Liver (tissue), 9 donors: ENCODE results near the gene MAP4K4. TPM values are rescaled to one million over a fixed set of nuclear protein-coding genes. Genes with fewer than 3 reads are reported as not detected.

Source experiments
- DNase-seq: peaks from one replicate; pipeline ENCODE4 v3.0.0-alpha.2; 2017; ENCODE audit warnings: low spot score
- H3K27ac ChIP-seq, 2 donors: one replicate each; pipeline ENCODE4 v1.7.0; 2013; ENCODE audit warnings: inconsistent platforms in 2 of 2, low read length in 2 of 2, control low read depth in 1 of 2, low read depth in 1 of 2, mild to moderate bottlenecking in 1 of 2
- H3K27me3 ChIP-seq, 4 donors: one replicate each; pipeline versions ENCODE4 v1.6.1 to v1.7.0; 2013; ENCODE audit warnings: low read length in 3 of 4, inconsistent platforms in 1 of 4, mild to moderate bottlenecking in 1 of 4, moderate library complexity in 1 of 4; ENCODE audit not compliant: control insufficient read depth in 4 of 4, insufficient read depth in 4 of 4
- H3K36me3 ChIP-seq, 4 donors: one replicate each; pipeline versions ENCODE4 v1.6.1 to v1.7.0; 2013; ENCODE audit warnings: low read length in 3 of 4, mild to moderate bottlenecking in 3 of 4, low read depth in 1 of 4, moderate library complexity in 1 of 4; ENCODE audit not compliant: control insufficient read depth in 4 of 4, insufficient read depth in 3 of 4
- H3K4me1 ChIP-seq, 4 donors: one replicate each; pipeline versions ENCODE4 v1.6.1 to v1.7.0; 2013; ENCODE audit warnings: low read length in 3 of 4, mild to moderate bottlenecking in 3 of 4, moderate library complexity in 1 of 4; ENCODE audit not compliant: control insufficient read depth in 4 of 4, insufficient read depth in 4 of 4
- H3K4me3 ChIP-seq, 3 donors: one replicate each; pipeline versions ENCODE4 v1.6.1 to v1.7.0; 2013; ENCODE audit warnings: low read length in 3 of 3, control low read depth in 1 of 3, low read depth in 1 of 3, mild to moderate bottlenecking in 1 of 3
- H3K9ac ChIP-seq, 2 donors: one replicate each; pipeline ENCODE4 v1.7.0; 2013; ENCODE audit warnings: low read length in 2 of 2, mild to moderate bottlenecking in 2 of 2, moderate library complexity in 2 of 2, control low read depth in 1 of 2, low read depth in 1 of 2
- H3K9me3 ChIP-seq, 4 donors: one replicate each; pipeline versions ENCODE4 v1.6.1 to v1.7.0; 2013; ENCODE audit warnings: low read length in 3 of 4; ENCODE audit not compliant: control insufficient read depth in 4 of 4
- ATF3 ChIP-seq: IDR thresholded peaks from 2 replicates; pipeline ENCODE4 v1.6.1; 2016; ENCODE audit warnings: antibody characterized with exemption
- FOXA1 ChIP-seq: IDR thresholded peaks from 2 replicates; pipeline ENCODE4 v1.6.1; 2016; ENCODE audit warnings: antibody characterized with exemption
- FOXA2 ChIP-seq: IDR thresholded peaks from 2 replicates; pipeline ENCODE4 v1.6.1; 2016; ENCODE audit warnings: antibody characterized with exemption
- HNF4A ChIP-seq, 2 donors: conservative IDR thresholded peaks; 2 replicates each; pipeline ENCODE4 v1.6.1; 2016; ENCODE audit warnings: antibody characterized with exemption in 2 of 2, mild to moderate bottlenecking in 2 of 2
- HNF4G ChIP-seq: IDR thresholded peaks from 2 replicates; pipeline ENCODE4 v1.6.1; 2016; ENCODE audit warnings: antibody characterized with exemption
- RAD21 ChIP-seq, 2 donors: IDR thresholded peaks; 2 replicates each; pipeline ENCODE4 v1.6.1; 2016; ENCODE audit warnings: antibody characterized with exemption in 2 of 2, mild to moderate bottlenecking in 2 of 2
- RXRA ChIP-seq, 2 donors: IDR thresholded peaks; 2 replicates each; pipeline ENCODE4 v1.6.1; 2017 to 2018; ENCODE audit warnings: antibody characterized with exemption in 2 of 2, mild to moderate bottlenecking in 1 of 2
- SP1 ChIP-seq: IDR thresholded peaks from 2 replicates; pipeline ENCODE4 v1.6.1; 2018; ENCODE audit warnings: antibody characterized with exemption, mild to moderate bottlenecking
- TAF1 ChIP-seq: conservative IDR thresholded peaks from 2 replicates; pipeline ENCODE4 v1.6.1; 2016; ENCODE audit warnings: antibody characterized with exemption, mild to moderate bottlenecking
- YY1 ChIP-seq: IDR thresholded peaks from 2 replicates; pipeline ENCODE4 v1.6.1; 2016; ENCODE audit warnings: antibody characterized with exemption, mild to moderate bottlenecking
- ZBTB33 ChIP-seq: IDR thresholded peaks from 2 replicates; pipeline ENCODE4 v1.6.1; 2016; ENCODE audit warnings: antibody characterized with exemption
- WGBS: extraction: QIAGEN DNeasy Blood & Tissue Kit; methylation state at CpG from one replicate; pipeline ENCODE4 v1.1.7; 2013; 5-methylcytosine and 5-hydroxymethylcytosine counted together
- polyA plus RNA-seq, 2 donors: library from polyadenylated mRNA; stranded (reverse) in 1 of 2; unstranded in 1 of 2; fragments of 200-250 nt in 1 of 2; fragments of >200 nt in 1 of 2; fragmentation: Nextera tagmentation in 1 of 2; extraction: Ambion mirVana in 1 of 2; gene quantifications; one replicate each; pipeline versions ENCODE4 v1.2.1 to v1.2.3, GENCODE V29; 2013 to 2015
- total RNA-seq, 2 donors: library from RNA; depleted of rRNA; stranded (reverse); fragments of >200 nt; gene quantifications; one replicate each; pipeline ENCODE4 v1.2.3, GENCODE V29; 2014
- TF ChIP-seq, protein P1 (sequence below): fragments of 150-350 bp; IDR thresholded peaks from 2 replicates; pipeline ENCODE4 v1.5.1; 2017; ENCODE audit warnings: improper control_type of control experiment, low read depth, low read length; ENCODE audit not compliant: missing input control
- TF ChIP-seq, protein P2 (sequence below): IDR thresholded peaks from 2 replicates; pipeline ENCODE4 v1.6.1; 2016; ENCODE audit warnings: antibody characterized with exemption, mild to moderate bottlenecking
- donor health status: healthy.
- donor health status: healthy.
- donor health status: healthy.
- donor health status: healthy.
- donor health status: healthy.

MAP4K4 gene
- total and polyA plus RNA-seq, 4 donors: 9.1 to 40.0 (median 23.6) TPM

- Histone ChIP-seq H3K9ac (no peak overlapping the region), H3K4me3 (no peak overlapping the region), H3K27ac (no peak overlapping the region), H3K4me1 (peaks cover 0 to 24% (median 6%) of the 10 kb centered on the region in 4 donors), H3K9me3 (no peaks in the 10 kb centered on the region), H3K27me3 (no peaks in the 10 kb centered on the region), H3K36me3 (no peaks in the 10 kb centered on the region)
- no peak for TF ChIP-seq FOXA1
- TF ChIP-seq, protein P1, sequence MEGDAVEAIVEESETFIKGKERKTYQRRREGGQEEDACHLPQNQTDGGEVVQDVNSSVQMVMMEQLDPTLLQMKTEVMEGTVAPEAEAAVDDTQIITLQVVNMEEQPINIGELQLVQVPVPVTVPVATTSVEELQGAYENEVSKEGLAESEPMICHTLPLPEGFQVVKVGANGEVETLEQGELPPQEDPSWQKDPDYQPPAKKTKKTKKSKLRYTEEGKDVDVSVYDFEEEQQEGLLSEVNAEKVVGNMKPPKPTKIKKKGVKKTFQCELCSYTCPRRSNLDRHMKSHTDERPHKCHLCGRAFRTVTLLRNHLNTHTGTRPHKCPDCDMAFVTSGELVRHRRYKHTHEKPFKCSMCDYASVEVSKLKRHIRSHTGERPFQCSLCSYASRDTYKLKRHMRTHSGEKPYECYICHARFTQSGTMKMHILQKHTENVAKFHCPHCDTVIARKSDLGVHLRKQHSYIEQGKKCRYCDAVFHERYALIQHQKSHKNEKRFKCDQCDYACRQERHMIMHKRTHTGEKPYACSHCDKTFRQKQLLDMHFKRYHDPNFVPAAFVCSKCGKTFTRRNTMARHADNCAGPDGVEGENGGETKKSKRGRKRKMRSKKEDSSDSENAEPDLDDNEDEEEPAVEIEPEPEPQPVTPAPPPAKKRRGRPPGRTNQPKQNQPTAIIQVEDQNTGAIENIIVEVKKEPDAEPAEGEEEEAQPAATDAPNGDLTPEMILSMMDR: no peak
- TF ChIP-seq RAD21 (IDR thresholded peaks at IDR 0.05): no peak
- TF ChIP-seq YY1: no peak
- no peak for TF ChIP-seq TAF1
- no peak for TF ChIP-seq ATF3
- no peak for TF ChIP-seq SP1
- TF ChIP-seq RXRA (IDR thresholded peaks at IDR 0.05): no peak
- no peak for DNase-seq
- 88% methylated on average over 4 of the region's 4 CpGs for WGBS
Measured at GRCh38 chr2:101795033-101795432, 97.5 kb downstream of the MAP4K4 start.

GRCh38 chr2:101796825-101797600 is 99.5 kb downstream of the MAP4K4 start:
- TF ChIP-seq HNF4A (conservative IDR thresholded peaks at IDR 0.05) (no peak), FOXA1 (no peak), HNF4G (no peak), RAD21 (IDR thresholded peaks at IDR 0.05) (no peak), ZBTB33 (no peak), TAF1 (no peak), ATF3 (no peak), FOXA2 (no peak)
- TF ChIP-seq, protein P2, sequence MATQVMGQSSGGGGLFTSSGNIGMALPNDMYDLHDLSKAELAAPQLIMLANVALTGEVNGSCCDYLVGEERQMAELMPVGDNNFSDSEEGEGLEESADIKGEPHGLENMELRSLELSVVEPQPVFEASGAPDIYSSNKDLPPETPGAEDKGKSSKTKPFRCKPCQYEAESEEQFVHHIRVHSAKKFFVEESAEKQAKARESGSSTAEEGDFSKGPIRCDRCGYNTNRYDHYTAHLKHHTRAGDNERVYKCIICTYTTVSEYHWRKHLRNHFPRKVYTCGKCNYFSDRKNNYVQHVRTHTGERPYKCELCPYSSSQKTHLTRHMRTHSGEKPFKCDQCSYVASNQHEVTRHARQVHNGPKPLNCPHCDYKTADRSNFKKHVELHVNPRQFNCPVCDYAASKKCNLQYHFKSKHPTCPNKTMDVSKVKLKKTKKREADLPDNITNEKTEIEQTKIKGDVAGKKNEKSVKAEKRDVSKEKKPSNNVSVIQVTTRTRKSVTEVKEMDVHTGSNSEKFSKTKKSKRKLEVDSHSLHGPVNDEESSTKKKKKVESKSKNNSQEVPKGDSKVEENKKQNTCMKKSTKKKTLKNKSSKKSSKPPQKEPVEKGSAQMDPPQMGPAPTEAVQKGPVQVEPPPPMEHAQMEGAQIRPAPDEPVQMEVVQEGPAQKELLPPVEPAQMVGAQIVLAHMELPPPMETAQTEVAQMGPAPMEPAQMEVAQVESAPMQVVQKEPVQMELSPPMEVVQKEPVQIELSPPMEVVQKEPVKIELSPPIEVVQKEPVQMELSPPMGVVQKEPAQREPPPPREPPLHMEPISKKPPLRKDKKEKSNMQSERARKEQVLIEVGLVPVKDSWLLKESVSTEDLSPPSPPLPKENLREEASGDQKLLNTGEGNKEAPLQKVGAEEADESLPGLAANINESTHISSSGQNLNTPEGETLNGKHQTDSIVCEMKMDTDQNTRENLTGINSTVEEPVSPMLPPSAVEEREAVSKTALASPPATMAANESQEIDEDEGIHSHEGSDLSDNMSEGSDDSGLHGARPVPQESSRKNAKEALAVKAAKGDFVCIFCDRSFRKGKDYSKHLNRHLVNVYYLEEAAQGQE: no peak
- TF ChIP-seq, protein P1: no peak
- WGBS: 83% methylated on average over 7 of the region's 7 CpGs
- H3K27ac ChIP-seq: no peak overlapping the region
- no peak overlapping the region for H3K9ac ChIP-seq
- no peaks in the 10 kb centered on the region for H3K36me3 ChIP-seq
- H3K27me3 ChIP-seq: no peaks in the 10 kb centered on the region
- H3K4me1 ChIP-seq: peaks cover 0 to 24% (median 6%) of the 10 kb centered on the region in 4 donors
- H3K9me3 ChIP-seq: no peaks in the 10 kb centered on the region
- no peak for DNase-seq
- H3K4me3 ChIP-seq: no peak overlapping the region
